A673 (cell line): ENCODE measurements around the gene NKD2.

Experiments
- CTCF ChIP-seq: fragments of 300-800, 200-600 bp; sonication (generic); conservative IDR thresholded peaks from 2 replicates; pipeline ENCODE4 v1.5.1; 2017; ENCODE audit warnings: low read depth, mild to moderate bottlenecking, antibody characterized with exemption, low read length, moderate library complexity, mixed read lengths
- EZH2 ChIP-seq: fragments of 200-600 bp; sonication (generic); IDR thresholded peaks from 2 replicates; pipeline ENCODE4 v1.6.1; 2017; ENCODE audit warnings: borderline replicate concordance, low read depth, mild to moderate bottlenecking, mixed read lengths, antibody characterized with exemption, low read length; ENCODE audit not compliant: poor library complexity, severe bottlenecking

- TF ChIP-seq CTCF (no peak), EZH2 (no peak)
Measured at GRCh38 chr5:984774-985173, 23.8 kb upstream of the NKD2 start.
